Tibial artery (tissue), 4 donors: Measurements from ENCODE around the gene PLCXD3.

Experiments
- DNase-seq, 2 donors: peaks; one replicate each; pipeline ENCODE4 v3.0.0-alpha.2; 2019
- H3K27ac ChIP-seq, 2 donors: fragments of 200-600 bp; sonication (generic) in 1 of 2; 1 replicate in 1 of 2; 2 replicates in 1 of 2; pipeline ENCODE4 v1.5.1; 2018 to 2019; ENCODE audit warnings: mild to moderate bottlenecking in 1 of 2
- H3K27me3 ChIP-seq, 2 donors: fragments of 200-600 bp; sonication (generic) in 1 of 2; one replicate each; pipeline versions ENCODE4 v1.5.1 to v1.6.0; 2016 to 2019
- H3K36me3 ChIP-seq, 3 donors: fragments of 200-600 bp; sonication (generic) in 2 of 3; one replicate each; pipeline ENCODE4 v1.5.1; 2016 to 2019; ENCODE audit warnings: mild to moderate bottlenecking in 2 of 3
- H3K4me1 ChIP-seq, 4 donors: fragments of 200-600 bp; sonication (generic) in 2 of 4; 1 replicate in 3 of 4; 2 replicates in 1 of 4; pipeline ENCODE4 v1.5.1; 2016 to 2019
- H3K4me3 ChIP-seq, 2 donors: fragments of 200-600 bp; sonication (generic) in 1 of 2; 1 replicate in 1 of 2; 2 replicates in 1 of 2; pipeline ENCODE4 v1.5.1; 2018 to 2019; ENCODE audit warnings: mild to moderate bottlenecking in 2 of 2
- H3K9me3 ChIP-seq, 3 donors: fragments of 200-600 bp; sonication (generic) in 1 of 3; one replicate each; pipeline ENCODE4 v1.5.1; 2016 to 2019
- intact Hi-C: fragments of 100-400 bp; cut with DNase I; formaldehyde crosslinking; loops from one replicate; pipeline ENCODE4 v1.15.0; 2023; ENCODE audit warnings: low total_unique reads
- TF ChIP-seq, protein P1 (sequence below), 2 experiments: fragments of 200-600 bp in 1 of 2; fragments of 450-650 bp in 1 of 2; IDR thresholded peaks; one replicate each; pipeline ENCODE4 v1.5.1; 2017 to 2019; ENCODE audit warnings: antibody characterized with exemption in 2 of 2, mild to moderate bottlenecking in 1 of 2, moderate library complexity in 1 of 2

PLCXD3 gene

DNA sequence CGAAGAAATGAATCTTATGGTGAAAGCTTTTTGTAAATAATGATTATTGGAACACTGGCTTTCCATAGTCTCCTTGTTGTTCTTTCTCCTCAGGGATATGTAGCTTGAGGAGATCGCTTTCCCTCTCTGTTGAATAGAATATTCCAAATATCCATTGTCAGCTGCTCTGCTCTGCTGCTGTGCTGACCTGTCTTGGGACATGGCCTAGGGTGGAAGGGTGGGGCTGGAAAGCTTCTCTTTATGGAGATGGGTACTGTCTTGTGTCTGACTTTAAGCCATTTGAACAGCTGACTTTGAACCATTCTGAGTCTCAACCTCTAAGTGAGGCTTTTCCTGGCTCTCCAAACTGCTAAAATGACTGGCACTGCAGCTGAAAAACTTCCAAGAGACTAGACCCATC, 135.8 kb downstream of the PLCXD3 start:
- Histone ChIP-seq H3K4me1 (no peaks in the 10 kb centered on the region), H3K36me3 (no peaks in the 10 kb centered on the region), H3K27me3 (no peaks in the 10 kb centered on the region), H3K4me3 (no peak overlapping the region), H3K9me3 (no peaks in the 10 kb centered on the region), H3K27ac (no peak overlapping the region)
- TF ChIP-seq, protein P1, sequence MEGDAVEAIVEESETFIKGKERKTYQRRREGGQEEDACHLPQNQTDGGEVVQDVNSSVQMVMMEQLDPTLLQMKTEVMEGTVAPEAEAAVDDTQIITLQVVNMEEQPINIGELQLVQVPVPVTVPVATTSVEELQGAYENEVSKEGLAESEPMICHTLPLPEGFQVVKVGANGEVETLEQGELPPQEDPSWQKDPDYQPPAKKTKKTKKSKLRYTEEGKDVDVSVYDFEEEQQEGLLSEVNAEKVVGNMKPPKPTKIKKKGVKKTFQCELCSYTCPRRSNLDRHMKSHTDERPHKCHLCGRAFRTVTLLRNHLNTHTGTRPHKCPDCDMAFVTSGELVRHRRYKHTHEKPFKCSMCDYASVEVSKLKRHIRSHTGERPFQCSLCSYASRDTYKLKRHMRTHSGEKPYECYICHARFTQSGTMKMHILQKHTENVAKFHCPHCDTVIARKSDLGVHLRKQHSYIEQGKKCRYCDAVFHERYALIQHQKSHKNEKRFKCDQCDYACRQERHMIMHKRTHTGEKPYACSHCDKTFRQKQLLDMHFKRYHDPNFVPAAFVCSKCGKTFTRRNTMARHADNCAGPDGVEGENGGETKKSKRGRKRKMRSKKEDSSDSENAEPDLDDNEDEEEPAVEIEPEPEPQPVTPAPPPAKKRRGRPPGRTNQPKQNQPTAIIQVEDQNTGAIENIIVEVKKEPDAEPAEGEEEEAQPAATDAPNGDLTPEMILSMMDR (IDR thresholded peaks at IDR 0.05) = no peak
- no peak for DNase-seq
- intact Hi-C loops = no loop called here

DNA sequence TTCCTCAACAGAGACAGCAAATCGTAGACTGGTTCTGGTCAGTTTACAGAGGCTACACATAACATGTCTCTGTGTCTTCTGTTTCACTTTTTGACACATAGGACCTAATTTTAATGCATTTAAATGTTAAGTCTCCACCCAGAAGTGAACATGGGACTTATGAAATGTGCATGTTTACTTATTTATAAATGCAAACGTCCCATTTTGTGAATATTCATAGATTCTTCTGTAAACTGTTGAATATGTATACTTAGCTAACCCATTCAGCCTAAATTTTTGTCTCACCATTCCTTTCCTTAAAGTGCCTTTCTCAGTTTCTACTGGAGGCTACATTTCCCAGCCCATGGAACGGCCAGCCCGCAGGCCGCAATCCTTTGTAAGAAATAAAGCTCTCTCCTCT, 137.2 kb downstream of the PLCXD3 start:
- Histone ChIP-seq H3K4me3 (no peak overlapping the region), H3K27me3 (no peaks in the 10 kb centered on the region), H3K27ac (no peak overlapping the region), H3K4me1 (no peaks in the 10 kb centered on the region), H3K9me3 (no peaks in the 10 kb centered on the region), H3K36me3 (no peaks in the 10 kb centered on the region)
- DNase-seq = no peak
- TF ChIP-seq, protein P1 (IDR thresholded peaks at IDR 0.05) = no peak
- intact Hi-C loops = no loop called here

DNA sequence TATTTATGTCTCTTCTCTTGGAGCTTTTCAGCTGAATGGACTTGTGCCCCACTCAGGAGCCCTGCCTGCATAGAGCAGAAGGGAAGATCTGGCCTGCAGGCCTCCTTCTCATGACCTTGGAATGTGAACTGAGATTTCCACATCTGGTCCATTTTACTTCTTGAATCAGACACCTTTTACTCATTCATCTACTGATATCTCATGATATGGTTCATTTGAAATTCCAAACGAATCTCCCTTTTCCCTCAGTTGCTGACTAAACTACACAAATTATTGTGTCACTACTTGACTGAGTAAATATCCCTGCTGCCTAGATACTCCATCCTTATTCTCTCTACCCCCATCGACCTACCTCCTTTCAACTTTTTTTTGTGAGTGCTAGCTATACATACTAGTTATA, 138.7 kb downstream of the PLCXD3 start:
- H3K4me1 ChIP-seq = no peaks in the 10 kb centered on the region
- no peaks in the 10 kb centered on the region for H3K27me3 ChIP-seq
- no peak overlapping the region for H3K4me3 ChIP-seq
- no peaks in the 10 kb centered on the region for H3K36me3 ChIP-seq
- TF ChIP-seq, protein P1 (IDR thresholded peaks at IDR 0.05) = no peak
- DNase-seq = no peak
- intact Hi-C loops = no loop called here
- H3K9me3 ChIP-seq = no peaks in the 10 kb centered on the region
- no peak overlapping the region for H3K27ac ChIP-seq

DNA sequence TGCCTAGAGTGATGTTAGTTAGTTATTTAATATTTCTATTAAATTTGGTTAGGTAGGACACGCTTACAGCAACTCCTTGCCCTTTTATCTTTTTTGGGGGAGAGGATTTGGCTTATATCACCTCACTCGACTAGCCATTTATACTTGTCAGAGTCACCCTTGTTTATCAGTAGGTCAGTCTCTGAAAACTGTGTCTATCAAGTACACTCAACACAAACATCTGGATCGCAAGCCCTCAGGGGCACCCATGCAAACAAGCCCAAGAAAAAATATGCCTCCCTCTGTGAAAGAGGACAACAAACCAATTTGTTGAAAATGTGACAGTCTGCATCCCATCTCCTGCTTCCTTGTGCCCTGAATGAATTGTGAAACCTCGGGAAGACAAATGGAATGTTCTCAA, 139.9 kb downstream of the PLCXD3 start:
- H3K27ac ChIP-seq = no peak overlapping the region
- TF ChIP-seq, protein P1 (IDR thresholded peaks at IDR 0.05) = no peak
- no peaks in the 10 kb centered on the region for H3K4me1 ChIP-seq
- no peak for DNase-seq
- H3K27me3 ChIP-seq = no peaks in the 10 kb centered on the region
- H3K9me3 ChIP-seq = no peaks in the 10 kb centered on the region
- intact Hi-C loops = no loop called here
- no peaks in the 10 kb centered on the region for H3K36me3 ChIP-seq
- no peak overlapping the region for H3K4me3 ChIP-seq

DNA sequence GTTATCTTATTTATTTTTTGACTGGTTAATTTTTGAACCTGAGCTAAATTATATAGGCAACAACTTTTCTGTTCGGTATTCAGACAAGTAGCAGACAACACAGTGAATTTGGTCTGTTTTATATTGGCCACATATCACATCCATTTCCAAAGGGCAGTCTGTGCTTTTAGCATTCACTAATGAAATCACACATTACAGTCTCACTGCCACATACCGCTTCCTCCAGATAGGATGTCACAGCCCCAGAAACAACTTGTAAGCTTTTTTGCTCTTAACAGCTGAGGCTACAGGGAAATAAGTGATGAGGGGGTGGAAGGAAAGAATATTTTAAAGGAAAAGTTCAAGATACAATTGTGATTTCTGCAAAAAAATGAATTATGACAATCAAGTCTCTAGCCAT, 140.6 kb downstream of the PLCXD3 start:
- TF ChIP-seq, protein P1 (IDR thresholded peaks at IDR 0.05) = no peak

DNA sequence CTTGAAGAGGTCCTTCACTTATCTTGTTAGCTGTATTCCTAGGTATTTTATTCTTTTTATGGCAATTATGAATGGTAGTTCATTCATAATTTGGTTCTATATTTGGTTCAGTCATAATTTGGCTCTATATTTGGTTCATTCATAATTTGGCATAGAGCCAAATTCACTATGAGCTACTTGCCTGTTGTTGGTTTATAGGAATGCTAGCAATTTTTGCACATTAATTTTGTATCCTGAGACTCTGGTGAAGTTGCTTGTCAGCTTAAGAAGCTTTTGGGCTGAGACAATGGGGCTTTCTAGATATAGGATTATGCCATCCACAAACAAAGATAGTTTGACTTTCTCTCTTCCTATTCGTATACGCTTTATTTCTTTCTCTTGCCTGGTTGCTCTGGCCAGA, 142.2 kb downstream of the PLCXD3 start:
- Histone ChIP-seq H3K4me3 (no peak overlapping the region), H3K4me1 (no peaks in the 10 kb centered on the region), H3K27ac (no peak overlapping the region), H3K27me3 (no peaks in the 10 kb centered on the region), H3K9me3 (no peaks in the 10 kb centered on the region), H3K36me3 (no peaks in the 10 kb centered on the region)
- intact Hi-C loops = no loop called here
- DNase-seq = no peak
- TF ChIP-seq, protein P1 (IDR thresholded peaks at IDR 0.05) = no peak

More for the DNA sequence above, 140.6 kb downstream of the PLCXD3 start:
- Histone ChIP-seq H3K9me3 (no peaks in the 10 kb centered on the region), H3K36me3 (no peaks in the 10 kb centered on the region), H3K27me3 (no peaks in the 10 kb centered on the region), H3K4me1 (no peaks in the 10 kb centered on the region), H3K4me3 (no peak overlapping the region), H3K27ac (no peak overlapping the region)
- intact Hi-C loops = no loop called here
- no peak for DNase-seq
